Measurements from ENCODE around the gene FBXW12.
A peak's percentile ranks its signal among the peaks of the same experiment; 100 is the strongest.

FBXW12 gene

GRCh38 chr3:48408823-48409281 lies 36.8 kb downstream of the FBXW12 start:
- no peak for DNase-seq

GRCh38 chr3:48409291-48410201 lies 37.5 kb downstream of the FBXW12 start:
- DNase-seq = no peak

- no peak for DNase-seq
Measured at GRCh38 chr3:48410205-48411040, 38.4 kb downstream of the FBXW12 start.

- no peak for DNase-seq
Measured at GRCh38 chr3:48411041-48411588, 39.1 kb downstream of the FBXW12 start.

GRCh38 chr3:48411606-48412374 lies 39.8 kb downstream of the FBXW12 start:
- DNase-seq = no peak

GRCh38 chr3:48412375-48413001 lies 40.5 kb downstream of the FBXW12 start:
- DNase-seq = no peak

- DNase-seq = no peak
Measured at GRCh38 chr3:48413086-48413485, 41.1 kb downstream of the FBXW12 start.

- no peak for DNase-seq
Measured at GRCh38 chr3:48413611-48414010, 41.6 kb downstream of the FBXW12 start.

GRCh38 chr3:48414376-48415250 lies 42.6 kb downstream of the FBXW12 start:
- DNase-seq = peak in 1 of 2 donors; percentile 49

GRCh38 chr3:48415251-48415953 lies 43.4 kb downstream of the FBXW12 start:
- no peak for DNase-seq

GRCh38 chr3:48416091-48416505 lies 44.1 kb downstream of the FBXW12 start:
- no peak for DNase-seq

GRCh38 chr3:48416546-48416945 lies 44.5 kb downstream of the FBXW12 start:
- DNase-seq = no peak

- no peak for DNase-seq
Measured at GRCh38 chr3:48417529-48418108, 45.6 kb downstream of the FBXW12 start.

- DNase-seq = no peak
Measured at GRCh38 chr3:48418140-48418539, 46.1 kb downstream of the FBXW12 start.

GRCh38 chr3:48418651-48419050 lies 46.6 kb downstream of the FBXW12 start:
- DNase-seq = no peak

- DNase-seq = no peak
Measured at GRCh38 chr3:48419149-48419548, 47.1 kb downstream of the FBXW12 start.

- DNase-seq = no peak
Measured at GRCh38 chr3:48419597-48419996, 47.6 kb downstream of the FBXW12 start.

- no peak for DNase-seq
Measured at GRCh38 chr3:48420561-48420960, 48.5 kb downstream of the FBXW12 start.

GRCh38 chr3:48422272-48422671 lies 50.3 kb downstream of the FBXW12 start:
- no peak for DNase-seq

- no peak for DNase-seq
Measured at GRCh38 chr3:48422681-48423080, 50.7 kb downstream of the FBXW12 start.
